Immature natural killer cell (primary cell): Measurements from ENCODE around the gene TNFRSF8. TPM values are rescaled to one million over a fixed set of nuclear protein-coding genes. Genes with fewer than 3 reads are reported as not detected.
A peak's percentile ranks its signal among the peaks of the same experiment; 100 is the strongest.

ENCODE experiments used
- DNase-seq, 3 donors: peaks; one replicate each; pipeline ENCODE4 v3.0.0; 2022; ENCODE audit warnings: mixed read lengths in 1 of 3
- H3K27ac Mint-ChIP-seq, 6 donors: one replicate each; pipeline ENCODE4 v1.8.0; 2020; ENCODE audit warnings: mixed read lengths in 6 of 6, mild to moderate bottlenecking in 5 of 6, inconsistent platforms in 4 of 6, moderate library complexity in 3 of 6
- H3K27me3 Mint-ChIP-seq, 3 donors: one replicate each; pipeline ENCODE4 v1.8.0; 2020 to 2021; ENCODE audit warnings: low read depth in 3 of 3, mild to moderate bottlenecking in 3 of 3, mixed read lengths in 3 of 3, moderate library complexity in 3 of 3, inconsistent platforms in 1 of 3
- H3K36me3 Mint-ChIP-seq, 3 donors: one replicate each; pipeline ENCODE4 v1.8.0; 2020; ENCODE audit warnings: mixed read lengths in 3 of 3, inconsistent platforms in 2 of 3, mild to moderate bottlenecking in 2 of 3
- H3K4me1 Mint-ChIP-seq, 2 donors: one replicate each; pipeline ENCODE4 v1.8.0; 2020; ENCODE audit warnings: inconsistent platforms in 2 of 2, mild to moderate bottlenecking in 2 of 2, mixed read lengths in 2 of 2, moderate library complexity in 1 of 2
- H3K4me3 Mint-ChIP-seq, 5 donors: one replicate each; pipeline ENCODE4 v1.8.0; 2020; ENCODE audit warnings: mild to moderate bottlenecking in 5 of 5, mixed read lengths in 5 of 5, inconsistent platforms in 3 of 5, moderate library complexity in 3 of 5
- H3K9me3 Mint-ChIP-seq, 6 donors: one replicate each; pipeline ENCODE4 v1.8.0; 2020; ENCODE audit warnings: mild to moderate bottlenecking in 6 of 6, mixed read lengths in 6 of 6, inconsistent platforms in 4 of 6, moderate library complexity in 3 of 6
- polyA plus RNA-seq, 3 donors: library from polyadenylated mRNA; unstranded; fragments of 300-500 nt; fragmentation: Illumina TruSeq; gene quantifications; one replicate each; pipeline ENCODE4 v1.2.3, GENCODE V29; 2021

The TNFRSF8 gene
- polyA plus RNA-seq, 3 donors from 2014 or later: 0.09 TPM; not detected in 2

DNA sequence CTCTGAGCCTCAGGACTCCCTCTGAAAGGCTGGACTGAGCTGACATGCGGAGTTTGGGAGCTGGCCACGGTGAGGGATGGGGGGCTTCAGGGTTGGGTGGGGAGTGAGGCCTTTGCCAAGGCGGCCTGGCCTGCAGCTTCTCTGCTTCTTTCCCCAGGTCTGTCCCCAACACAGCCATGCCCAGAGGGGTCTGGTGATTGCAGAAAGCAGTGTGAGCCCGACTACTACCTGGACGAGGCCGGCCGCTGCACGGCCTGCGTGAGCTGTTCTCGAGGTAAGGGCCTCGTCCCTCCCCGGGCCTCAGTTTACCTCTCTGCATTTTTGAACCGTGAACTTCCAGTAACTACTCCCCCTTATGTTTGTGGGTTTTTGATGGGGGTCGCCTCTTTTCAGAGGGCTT lies 48.6 kb downstream of the TNFRSF8 start:
- no peak overlapping the region for H3K4me3 Mint-ChIP-seq
- peaks cover 5 to 16% of the 10 kb centered on the region in 2 donors for H3K4me1 Mint-ChIP-seq
- DNase-seq: no peak
- peaks cover 0 to 7% (median 3%) of the 10 kb centered on the region in 3 donors for H3K27me3 Mint-ChIP-seq
- H3K27ac Mint-ChIP-seq: no peak overlapping the region
- no peaks in the 10 kb centered on the region for H3K9me3 Mint-ChIP-seq
- no peaks in the 10 kb centered on the region for H3K36me3 Mint-ChIP-seq

GRCh38 chr1:12112711-12113161 lies 49.6 kb downstream of the TNFRSF8 start:
- Mint-ChIP-seq H3K9me3 (no peaks in the 10 kb centered on the region), H3K27me3 (peaks cover 0 to 9% (median 3%) of the 10 kb centered on the region in 3 donors), H3K4me3 (no peak overlapping the region), H3K36me3 (no peaks in the 10 kb centered on the region), H3K27ac (no peak overlapping the region), H3K4me1 (peaks cover 5 to 16% of the 10 kb centered on the region in 2 donors)
- DNase-seq: no peak

- Mint-ChIP-seq H3K9me3 (no peaks in the 10 kb centered on the region), H3K36me3 (no peaks in the 10 kb centered on the region), H3K27ac (peak overlapping the region in 2 of 6 donors; percentile 43 to 64), H3K27me3 (peaks cover 0 to 9% (median 8%) of the 10 kb centered on the region in 3 donors), H3K4me1 (peaks cover 5 to 16% of the 10 kb centered on the region in 2 donors), H3K4me3 (no peak overlapping the region)
- no peak for DNase-seq
These were observed 50.6 kb downstream of the TNFRSF8 start for GRCh38 chr1:12113433-12114339.

- peak overlapping the region in 1 of 6 donors; percentile 20 for H3K27ac Mint-ChIP-seq
- H3K36me3 Mint-ChIP-seq: no peaks in the 10 kb centered on the region
- no peak for DNase-seq
- peaks cover 5 to 16% of the 10 kb centered on the region in 2 donors for H3K4me1 Mint-ChIP-seq
- H3K27me3 Mint-ChIP-seq: peaks cover 0 to 9% (median 9%) of the 10 kb centered on the region in 3 donors
- H3K9me3 Mint-ChIP-seq: no peaks in the 10 kb centered on the region
- no peak overlapping the region for H3K4me3 Mint-ChIP-seq
These were observed 51.2 kb downstream of the TNFRSF8 start for GRCh38 chr1:12114340-12114683.

- Mint-ChIP-seq H3K27ac (no peak overlapping the region), H3K4me1 (peaks cover 5 to 16% of the 10 kb centered on the region in 2 donors), H3K4me3 (no peak overlapping the region), H3K9me3 (no peaks in the 10 kb centered on the region), H3K36me3 (no peaks in the 10 kb centered on the region), H3K27me3 (peaks cover 0 to 9% (median 9%) of the 10 kb centered on the region in 3 donors)
- DNase-seq: no peak
These were observed 51.8 kb downstream of the TNFRSF8 start for GRCh38 chr1:12114916-12115315.

DNA sequence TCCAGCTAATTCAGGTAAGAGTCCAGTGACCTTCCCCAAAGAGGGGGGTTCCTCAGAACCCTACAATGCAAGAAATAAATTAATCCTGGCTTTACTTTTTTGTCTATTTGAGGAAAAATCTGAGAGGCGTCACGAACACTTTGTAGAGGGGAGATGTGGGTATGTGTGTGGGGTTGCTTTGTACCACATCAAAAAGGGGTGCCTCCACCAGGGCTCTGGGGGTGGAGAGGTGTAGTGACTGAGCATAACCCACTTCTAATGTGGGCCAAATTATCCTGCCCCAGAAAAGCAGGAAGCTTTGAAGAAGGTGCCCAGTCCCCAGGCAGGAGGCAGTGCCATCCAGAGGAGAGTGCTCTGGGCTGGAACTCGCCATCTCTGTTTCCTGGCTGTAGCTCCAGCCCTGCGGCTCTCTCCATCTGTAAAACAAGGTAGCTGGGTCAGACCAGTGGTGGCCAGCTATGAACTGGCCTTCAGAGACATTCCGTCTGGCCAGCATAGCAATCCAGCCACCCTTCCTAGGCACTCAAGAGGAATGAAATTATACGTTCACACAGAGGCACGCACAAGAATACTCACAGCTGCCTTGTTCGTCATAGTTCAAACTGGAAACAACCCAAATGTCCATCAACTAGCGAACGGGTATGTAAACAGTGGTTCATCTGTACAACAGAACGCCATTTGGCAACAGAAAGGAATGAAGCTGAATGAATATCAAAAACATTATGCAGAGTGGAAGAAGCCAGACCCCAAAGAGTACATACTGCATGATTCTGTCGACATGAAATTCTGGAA lies 58.3 kb downstream of the TNFRSF8 start:
- no peak overlapping the region for H3K4me3 Mint-ChIP-seq
- H3K27ac Mint-ChIP-seq: peak overlapping the region in 2 of 6 donors; percentile 31 to 50
- peaks cover 16 to 18% of the 10 kb centered on the region in 2 donors for H3K4me1 Mint-ChIP-seq
- no peaks in the 10 kb centered on the region for H3K9me3 Mint-ChIP-seq
- no peak for DNase-seq
- H3K27me3 Mint-ChIP-seq: peaks cover 0 to 7% (median 2%) of the 10 kb centered on the region in 3 donors
- H3K36me3 Mint-ChIP-seq: no peaks in the 10 kb centered on the region

DNA sequence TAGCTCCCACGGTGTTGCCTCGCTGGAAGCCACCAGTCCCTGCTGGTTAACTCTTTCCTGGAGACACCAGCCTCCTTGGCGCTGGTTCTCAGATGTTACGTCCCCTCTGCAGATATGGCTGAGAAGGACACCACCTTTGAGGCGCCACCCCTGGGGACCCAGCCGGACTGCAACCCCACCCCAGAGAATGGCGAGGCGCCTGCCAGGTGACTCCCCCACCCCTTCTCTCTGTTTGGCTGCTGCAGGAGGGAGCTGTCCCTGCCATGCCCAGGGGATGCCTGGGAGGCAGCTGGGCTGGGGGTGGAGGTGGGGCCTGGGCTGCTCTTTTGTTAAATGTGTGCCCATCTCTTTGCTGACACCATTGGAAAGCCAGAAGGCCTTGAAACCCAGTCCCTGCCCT lies 60.1 kb downstream of the TNFRSF8 start:
- Mint-ChIP-seq H3K27me3 (peaks cover 0 to 7% (median 0%) of the 10 kb centered on the region in 3 donors), H3K27ac (no peak overlapping the region), H3K9me3 (no peaks in the 10 kb centered on the region), H3K36me3 (no peaks in the 10 kb centered on the region), H3K4me1 (peaks cover 18% of the 10 kb centered on the region in 2 donors), H3K4me3 (no peak overlapping the region)
- no peak for DNase-seq

GRCh38 chr1:12124693-12125421 lies 61.8 kb downstream of the TNFRSF8 start:
- peak overlapping the region in 4 of 5 donors; percentile 29 to 76 (median 48) for H3K4me3 Mint-ChIP-seq

GRCh38 chr1:12125422-12126355 lies 62.6 kb downstream of the TNFRSF8 start:
- Mint-ChIP-seq H3K27me3 (peaks cover 0 to 2% (median 0%) of the 10 kb centered on the region in 3 donors), H3K27ac (peak overlapping the region in 5 of 6 donors; percentile 77 to 87 (median 86)), H3K9me3 (no peaks in the 10 kb centered on the region), H3K36me3 (no peaks in the 10 kb centered on the region), H3K4me3 (peak overlapping the region in 3 of 5 donors; percentile 8 to 63 (median 34)), H3K4me1 (peaks cover 22% of the 10 kb centered on the region in 2 donors)
- no peak for DNase-seq

More at GRCh38 chr1:12124693-12125421, 61.8 kb downstream of the TNFRSF8 start:
- DNase-seq: peak; percentile 79 to 80 (median 80)
- Mint-ChIP-seq H3K4me1 (peaks cover 18% of the 10 kb centered on the region in 2 donors), H3K9me3 (no peaks in the 10 kb centered on the region), H3K27ac (peak overlapping the region; percentile 44 to 86 (median 78)), H3K27me3 (peaks cover 0 to 2% (median 0%) of the 10 kb centered on the region in 3 donors), H3K36me3 (no peaks in the 10 kb centered on the region)

DNA sequence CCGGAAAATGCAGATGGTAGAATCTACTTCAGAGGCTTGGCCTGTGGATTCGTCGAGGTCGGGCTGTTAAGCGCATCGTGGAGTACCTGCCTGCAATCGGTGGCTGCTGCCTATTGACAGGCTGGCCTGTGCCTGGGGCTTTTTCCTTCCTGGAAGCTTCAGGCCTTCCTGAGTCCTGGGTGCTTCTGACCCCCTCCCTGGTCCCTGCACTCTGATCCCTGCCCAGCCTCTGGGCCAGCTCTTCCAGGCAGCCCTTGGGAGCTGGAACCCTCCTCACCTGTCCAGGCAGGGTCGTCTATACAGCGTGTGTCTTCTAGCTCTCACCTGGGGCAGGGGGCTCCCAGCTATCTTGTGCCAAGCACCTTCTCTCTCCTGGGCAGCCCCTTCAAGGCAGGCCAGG lies 63.7 kb downstream of the TNFRSF8 start:
- Mint-ChIP-seq H3K27me3 (peaks cover 0 to 2% (median 0%) of the 10 kb centered on the region in 3 donors), H3K4me1 (peaks cover 22 to 23% of the 10 kb centered on the region in 2 donors)

GRCh38 chr1:12127206-12127810 lies 64.2 kb downstream of the TNFRSF8 start:
- Mint-ChIP-seq H3K9me3 (no peaks in the 10 kb centered on the region), H3K27me3 (peaks cover 0 to 2% (median 0%) of the 10 kb centered on the region in 3 donors), H3K36me3 (no peaks in the 10 kb centered on the region)

More for the DNA sequence above, 63.7 kb downstream of the TNFRSF8 start:
- no peaks in the 10 kb centered on the region for H3K36me3 Mint-ChIP-seq
- H3K27ac Mint-ChIP-seq: peak overlapping the region in 1 of 6 donors; percentile 53
- no peaks in the 10 kb centered on the region for H3K9me3 Mint-ChIP-seq
- no peak overlapping the region for H3K4me3 Mint-ChIP-seq
- no peak for DNase-seq

DNA sequence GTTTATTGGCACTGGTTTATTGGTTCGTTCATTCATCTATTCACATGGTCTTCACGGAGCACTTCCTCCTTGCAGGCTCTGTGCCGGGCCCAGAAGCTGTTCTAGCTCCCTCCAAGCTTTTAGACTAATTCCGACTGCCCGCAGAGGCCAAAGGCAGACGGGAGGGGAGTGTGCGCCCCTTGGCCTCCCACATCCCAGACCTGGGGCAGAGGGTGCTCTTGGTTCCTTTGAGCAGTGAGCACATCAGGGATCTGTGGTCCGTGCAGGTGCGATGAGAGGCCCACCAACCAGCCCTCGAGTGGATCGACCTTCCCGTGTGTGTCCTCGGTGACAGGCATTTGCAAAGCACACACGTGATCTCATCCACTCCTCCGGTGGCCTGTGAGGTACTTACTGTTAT lies 65.0 kb downstream of the TNFRSF8 start:
- H3K27ac Mint-ChIP-seq: peak overlapping the region in 2 of 6 donors; percentile 29 to 34
- H3K36me3 Mint-ChIP-seq: no peaks in the 10 kb centered on the region
- H3K9me3 Mint-ChIP-seq: no peaks in the 10 kb centered on the region
- H3K4me3 Mint-ChIP-seq: no peak overlapping the region
- no peak for DNase-seq
- peaks cover 36 to 37% of the 10 kb centered on the region in 2 donors for H3K4me1 Mint-ChIP-seq
- peaks cover 5 to 8% (median 5%) of the 10 kb centered on the region in 3 donors for H3K27me3 Mint-ChIP-seq

More at GRCh38 chr1:12127206-12127810, 64.2 kb downstream of the TNFRSF8 start:
- no peak for DNase-seq
- Mint-ChIP-seq H3K27ac (peak overlapping the region in 1 of 6 donors; percentile 29), H3K4me3 (no peak overlapping the region), H3K4me1 (peaks cover 28 to 29% of the 10 kb centered on the region in 2 donors)
